ENCODE data around the gene DEFB108B.
"Not testable (repeated sequence)": the region's sequence is repeated elsewhere in the genome, so short reads cannot be mapped to it uniquely, and the experiment has no call there.

- TF ChIP-seq POLR2AphosphoS5, POLR2A, CTCF (IDR thresholded peaks at IDR 0.05): not testable (repeated sequence)
Observed at GRCh38 chr11:71789444-71790196, 43.4 kb upstream of the DEFB108B start.
